Measurements from ENCODE around the gene BASP1. TPM values are rescaled to one million over a fixed set of nuclear protein-coding genes. Genes with fewer than 3 reads are reported as not detected.

The BASP1 gene
- total and polyA plus RNA-seq, 10 of the 15 experiments (the other 5 are each of a cell fraction or from before 2014, with no cell fraction given): 27.3 to 190 (median 102) TPM

DNA sequence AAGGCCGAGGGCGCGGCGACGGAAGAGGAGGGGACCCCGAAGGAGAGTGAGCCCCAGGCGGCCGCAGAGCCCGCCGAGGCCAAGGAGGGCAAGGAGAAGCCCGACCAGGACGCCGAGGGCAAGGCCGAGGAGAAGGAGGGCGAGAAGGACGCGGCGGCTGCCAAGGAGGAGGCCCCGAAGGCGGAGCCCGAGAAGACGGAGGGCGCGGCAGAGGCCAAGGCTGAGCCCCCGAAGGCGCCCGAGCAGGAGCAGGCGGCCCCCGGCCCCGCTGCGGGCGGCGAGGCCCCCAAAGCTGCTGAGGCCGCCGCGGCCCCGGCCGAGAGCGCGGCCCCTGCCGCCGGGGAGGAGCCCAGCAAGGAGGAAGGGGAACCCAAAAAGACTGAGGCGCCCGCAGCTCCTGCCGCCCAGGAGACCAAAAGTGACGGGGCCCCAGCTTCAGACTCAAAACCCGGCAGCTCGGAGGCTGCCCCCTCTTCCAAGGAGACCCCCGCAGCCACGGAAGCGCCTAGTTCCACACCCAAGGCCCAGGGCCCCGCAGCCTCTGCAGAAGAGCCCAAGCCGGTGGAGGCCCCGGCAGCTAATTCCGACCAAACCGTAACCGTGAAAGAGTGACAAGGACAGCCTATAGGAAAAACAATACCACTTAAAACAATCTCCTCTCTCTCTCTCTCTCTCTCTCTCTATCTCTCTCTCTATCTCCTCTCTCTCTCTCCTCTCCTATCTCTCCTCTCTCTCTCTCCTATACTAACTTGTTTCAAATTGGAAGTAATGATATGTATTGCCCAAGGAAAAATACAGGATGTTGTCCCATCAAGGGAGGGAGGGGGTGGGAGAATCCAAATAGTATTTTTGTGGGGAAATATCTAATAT lies 58.1 kb downstream of the BASP1 start:
- H3K4me1 ChIP-seq (ENCODE audit: control insufficient read depth, insufficient read depth, low read length): peaks cover 21% of the 10 kb centered on the region
- ChIA-PET SMC1A (ENCODE audit: uncharacterized antibody, unreplicated experiment) (interaction anchor here (0.7 to 1.7 kb wide), 8 partner anchors 8 to 163 kb away, joined by 3 to 7 read pairs (median 4); no protein-coding TSS in a partner anchor), RAD21 (ENCODE audit: unreplicated experiment) (interaction anchor here (1.1 to 1.2 kb wide), 2 partner anchors 15 to 20 kb away, joined by 3 read pairs; no protein-coding TSS in a partner anchor), CTCF (interaction anchor here (1.1 to 2.5 kb wide), 2 partner anchors 18 to 59 kb away, joined by 3 to 6 read pairs; no protein-coding TSS in a partner anchor), POLR2A (interaction anchor here (1.6 kb wide), 1 partner anchor 56 kb away, joined by 4 read pairs; no protein-coding TSS in a partner anchor)
- no peak overlapping the region for H3K27ac ChIP-seq (ENCODE audit: control insufficient read depth, insufficient read depth)
- WGBS (ENCODE audit: insufficient coverage, insufficient replicate concordance, low lambda C conversion rate, missing lambda C conversion rate): 95% methylated on average over 27 of the region's 57 CpGs
- no peak overlapping the region for H3K4me3 ChIP-seq
- DNase-seq (ENCODE audit: low read depth, low spot score) (no peak), ATAC-seq (no peak), FAIRE-seq (no peak)
- no peak overlapping the region for H3K4me2 ChIP-seq (ENCODE audit: control insufficient read depth, insufficient read depth)
- no TSS peak for BruUV-seq (replicated peaks)
- H3K27me3 ChIP-seq (replicated peaks in 1 of 2; ENCODE audit: control insufficient read depth in 2 of 2, insufficient read depth in 2 of 2, low read length in 1 of 2): no peaks in the 10 kb centered on the region
- intact Hi-C loops (cut with micrococcal nuclease; ENCODE audit: unreplicated experiment): no loop called here
- in situ Hi-C loops (cut with MboI): no loop called here
- no peaks in the 10 kb centered on the region; the same call in 2 of the 3 replicates for H3K9me3 ChIP-seq (replicated peaks; ENCODE audit: control insufficient read depth, insufficient read depth, low read length)
- no peak for TF ChIP-seq ZNF687 (IDR thresholded peaks at IDR 0.05)
- TF ChIP-seq WRNIP1 (IDR thresholded peaks at IDR 0.05; ENCODE audit: borderline replicate concordance, low read depth, low read length): no peak
- no peak for TF ChIP-seq KAT2A (conservative IDR thresholded peaks at IDR 0.05; ENCODE audit: control insufficient read depth, low read depth, low read length)
- no peak for TF ChIP-seq PRDM15 (CRISPR knock-in tag; IDR thresholded peaks at IDR 0.05)
- TF ChIP-seq SMARCA5 (IDR thresholded peaks at IDR 0.05): no peak
- TF ChIP-seq MYB (IDR thresholded peaks at IDR 0.05; ENCODE audit: borderline replicate concordance, low read depth, low read length): no peak
- no peak for TF ChIP-seq BHLHE40 (IDR thresholded peaks at IDR 0.05; ENCODE audit: borderline replicate concordance in 1 of 2, low read depth in 2 of 2, low read length in 1 of 2)
- H3K36me3 ChIP-seq (ENCODE audit: control insufficient read depth in 2 of 2, insufficient read depth in 2 of 2, low read length in 1 of 2): peaks cover 0 to 8% of the 10 kb centered on the region in 2 experiments; a peak in 3 of 4 replicates
- no peak overlapping the region for H3K9ac ChIP-seq (ENCODE audit: control insufficient read depth, insufficient read depth, low read length)
- no peaks in the 10 kb centered on the region for H4K20me1 ChIP-seq (ENCODE audit: control insufficient read depth, insufficient read depth)
- H3K79me2 ChIP-seq (ENCODE audit: control insufficient read depth, insufficient read depth, low read length): peaks cover 2% of the 10 kb centered on the region
- H2AFZ ChIP-seq (ENCODE audit: control insufficient read depth, low read depth, low read length): no peak overlapping the region
